GM12873 (cell line): ENCODE measurements around the gene GRIA2.

Experiments used
- TF ChIP-seq, protein P1 (sequence below): IDR thresholded peaks from 2 replicates; pipeline ENCODE4 v1.5.1; 2012; ENCODE audit warnings: low read depth, mild to moderate bottlenecking, moderate library complexity, low read length, control low read depth; ENCODE audit not compliant: insufficient read depth; ENCODE audit errors: missing control alignments

GRIA2 gene

DNA sequence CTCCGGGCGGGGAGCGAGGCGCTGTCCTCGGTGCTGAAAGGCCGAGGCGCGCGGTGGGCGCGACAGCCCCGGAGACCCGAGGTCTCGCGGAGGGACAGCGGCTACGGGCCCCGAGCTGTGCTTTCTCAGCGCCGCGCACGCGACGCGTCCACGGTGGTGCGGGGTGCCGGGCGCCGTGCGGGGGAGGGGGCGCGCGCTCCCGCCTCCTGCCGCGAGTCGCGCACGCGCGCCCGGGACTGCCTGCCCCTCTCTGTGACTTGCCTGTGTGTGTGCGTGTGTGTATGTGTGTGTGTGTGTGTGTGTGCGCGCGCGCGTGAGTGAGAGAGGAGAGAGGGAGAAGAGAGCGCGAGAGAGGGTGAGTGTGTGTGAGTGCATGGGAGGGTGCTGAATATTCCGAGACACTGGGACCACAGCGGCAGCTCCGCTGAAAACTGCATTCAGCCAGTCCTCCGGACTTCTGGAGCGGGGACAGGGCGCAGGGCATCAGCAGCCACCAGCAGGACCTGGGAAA, at the start of gene GRIA2:
Gene GRIA2 (plus strand): TSS at position 358 of the 511 bp plus-strand sequence. CDS start 315 bp downstream, outside the sequence.
- TF ChIP-seq, protein P1, sequence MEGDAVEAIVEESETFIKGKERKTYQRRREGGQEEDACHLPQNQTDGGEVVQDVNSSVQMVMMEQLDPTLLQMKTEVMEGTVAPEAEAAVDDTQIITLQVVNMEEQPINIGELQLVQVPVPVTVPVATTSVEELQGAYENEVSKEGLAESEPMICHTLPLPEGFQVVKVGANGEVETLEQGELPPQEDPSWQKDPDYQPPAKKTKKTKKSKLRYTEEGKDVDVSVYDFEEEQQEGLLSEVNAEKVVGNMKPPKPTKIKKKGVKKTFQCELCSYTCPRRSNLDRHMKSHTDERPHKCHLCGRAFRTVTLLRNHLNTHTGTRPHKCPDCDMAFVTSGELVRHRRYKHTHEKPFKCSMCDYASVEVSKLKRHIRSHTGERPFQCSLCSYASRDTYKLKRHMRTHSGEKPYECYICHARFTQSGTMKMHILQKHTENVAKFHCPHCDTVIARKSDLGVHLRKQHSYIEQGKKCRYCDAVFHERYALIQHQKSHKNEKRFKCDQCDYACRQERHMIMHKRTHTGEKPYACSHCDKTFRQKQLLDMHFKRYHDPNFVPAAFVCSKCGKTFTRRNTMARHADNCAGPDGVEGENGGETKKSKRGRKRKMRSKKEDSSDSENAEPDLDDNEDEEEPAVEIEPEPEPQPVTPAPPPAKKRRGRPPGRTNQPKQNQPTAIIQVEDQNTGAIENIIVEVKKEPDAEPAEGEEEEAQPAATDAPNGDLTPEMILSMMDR: no peak

DNA sequence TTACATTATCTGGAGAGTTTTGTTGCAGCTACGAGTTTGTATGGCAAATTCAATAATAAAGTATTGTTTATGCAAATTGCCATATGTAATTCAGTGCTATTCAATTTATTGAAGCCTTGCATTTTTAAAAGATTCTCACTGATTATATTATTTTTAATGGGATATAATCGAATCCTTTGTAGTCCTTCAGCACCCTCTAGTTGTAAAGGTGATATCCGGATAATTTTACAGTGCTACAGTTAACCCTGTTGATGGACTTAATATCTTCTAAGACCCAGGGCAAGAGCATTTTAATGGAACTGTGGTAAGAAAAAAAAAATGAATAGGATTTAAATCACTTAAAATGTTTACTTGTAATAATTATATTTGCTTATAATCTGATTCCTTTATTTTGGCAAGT, 48.5 kb upstream of the GRIA2 start:
- TF ChIP-seq, protein P1: no peak

DNA sequence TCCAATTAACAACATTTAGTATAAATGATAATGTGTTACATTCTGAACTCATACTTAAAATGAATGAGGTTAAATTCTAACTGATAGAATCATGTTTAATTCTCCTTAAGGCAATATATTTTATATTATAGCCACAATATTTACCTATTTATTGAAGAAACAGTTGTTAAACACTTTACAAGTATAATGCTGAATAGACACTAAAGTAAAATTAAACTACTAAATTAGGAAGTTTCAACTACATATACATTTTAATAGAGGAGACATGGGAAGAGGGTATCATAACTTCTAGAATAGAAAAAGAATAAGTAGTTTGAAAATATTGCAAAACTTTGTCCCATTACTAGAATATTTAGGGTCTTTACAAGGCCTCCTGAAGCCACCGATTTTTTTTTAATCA, 36.2 kb upstream of the GRIA2 start:
- TF ChIP-seq, protein P1: no peak

DNA sequence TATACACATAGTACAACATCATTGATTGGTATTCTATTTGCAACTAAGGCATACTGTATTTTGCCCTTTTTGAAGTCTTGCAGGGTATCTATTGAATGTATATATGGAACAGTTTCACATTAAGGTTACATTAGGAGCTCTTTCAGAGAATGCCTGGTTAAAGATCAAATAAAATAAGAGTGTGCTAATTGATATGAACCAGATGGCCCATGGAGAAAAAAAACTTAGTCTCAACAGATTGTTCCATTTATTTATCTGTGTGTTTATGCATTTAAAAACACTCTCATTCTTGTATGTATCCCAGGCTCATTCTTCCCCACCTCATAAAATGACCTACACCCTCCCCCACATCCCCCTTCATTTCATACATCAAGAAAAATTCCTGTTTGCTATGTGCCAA, 35.2 kb upstream of the GRIA2 start:
- TF ChIP-seq, protein P1: no peak

DNA sequence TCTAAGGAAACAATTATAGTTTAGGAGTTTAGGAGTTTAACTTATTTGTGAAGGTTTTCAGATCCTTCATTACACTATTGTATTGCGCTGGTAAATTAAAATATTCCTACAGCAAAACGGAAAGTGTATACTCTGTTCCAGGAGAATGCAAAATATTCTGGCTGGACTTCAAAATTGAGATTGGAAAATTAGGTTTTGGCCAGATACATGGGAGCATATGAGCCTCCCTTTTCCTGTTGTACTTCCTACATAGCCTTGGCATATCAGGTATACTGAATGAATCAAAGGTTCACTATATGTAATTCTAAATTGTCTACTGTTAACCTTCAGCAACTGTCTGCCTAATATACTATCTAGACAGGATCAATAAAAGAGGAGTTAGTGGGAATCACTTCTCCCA, 25.2 kb upstream of the GRIA2 start:
- TF ChIP-seq, protein P1: no peak

DNA sequence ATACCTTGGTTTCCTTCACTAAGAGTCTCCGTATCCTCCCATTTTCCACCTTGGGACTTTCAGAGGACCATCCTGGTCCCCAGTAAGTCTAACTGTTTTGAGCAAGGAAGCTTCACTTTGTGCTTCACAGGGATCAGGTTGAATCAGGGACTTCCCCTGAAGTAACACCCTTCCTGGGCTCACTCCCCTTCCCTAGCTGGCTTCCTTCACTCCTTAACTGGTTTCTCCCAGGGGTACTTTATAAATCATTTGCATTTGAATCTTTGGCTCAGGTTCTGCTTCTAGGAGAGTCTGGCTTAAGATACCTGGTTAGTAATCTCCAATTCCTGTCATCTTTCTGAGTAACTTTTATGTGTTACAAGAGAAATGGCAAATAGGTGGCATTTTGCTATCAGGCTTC, 24.5 kb upstream of the GRIA2 start:
- TF ChIP-seq, protein P1: no peak

DNA sequence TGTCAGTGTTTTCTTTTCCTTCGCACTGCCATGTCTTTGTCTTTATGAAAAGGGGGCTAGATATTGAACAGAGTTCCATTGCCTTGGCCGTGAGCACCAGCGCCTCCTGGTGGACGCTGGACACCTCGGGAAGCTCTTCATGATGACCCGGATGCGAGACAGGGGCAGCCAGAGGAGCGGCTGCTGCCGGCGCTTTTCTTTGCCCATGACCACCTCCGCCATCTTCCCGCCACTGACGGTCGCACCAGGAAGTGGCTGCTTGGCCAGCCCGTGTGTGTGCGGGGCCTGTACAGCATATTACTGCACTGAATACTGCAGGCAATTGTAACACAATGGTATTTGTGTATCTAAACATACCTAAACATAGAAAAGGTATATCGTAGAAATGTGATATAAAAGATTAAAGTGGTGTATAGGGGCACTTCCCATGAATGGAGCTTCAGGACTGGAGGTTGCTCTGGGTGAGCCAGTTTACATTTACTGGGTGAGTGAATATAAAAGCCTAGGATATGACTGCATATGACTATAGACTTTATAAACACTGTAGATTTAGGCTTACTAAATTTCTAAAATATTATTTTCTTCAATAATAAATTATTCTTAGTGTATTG, 15.8 kb upstream of the GRIA2 start:
- TF ChIP-seq, protein P1: peak; percentile 76
